Mononuclear cell (primary cell): ENCODE results near the gene NAPA. TPM values are rescaled to one million over a fixed set of nuclear protein-coding genes. Genes with fewer than 3 reads are reported as not detected.

ENCODE experiments used
- H3K27me3 ChIP-seq: 2 replicates; pipeline ENCODE4 v1.6.0; 2011; ENCODE audit warnings: low read length, control low read depth; ENCODE audit not compliant: insufficient read depth
- H3K4me1 ChIP-seq: 2 replicates; pipeline ENCODE4 v1.5.1; 2011; ENCODE audit warnings: mild to moderate bottlenecking, low read length, control low read depth; ENCODE audit not compliant: insufficient read depth
- H3K4me3 ChIP-seq: 2 replicates; pipeline ENCODE4 v1.5.1; 2011; ENCODE audit warnings: mild to moderate bottlenecking, low read length, moderate library complexity
- H3K9me3 ChIP-seq: 2 replicates; pipeline ENCODE4 v1.5.1; 2011; ENCODE audit warnings: low read depth, mild to moderate bottlenecking, control low read depth, low read length
- total RNA-seq: library from RNA; depleted of rRNA; stranded (reverse); fragments of >200 nt; gene quantifications from one replicate; pipeline ENCODE4 v1.2.3, GENCODE V29; 2012

NAPA gene
- total RNA-seq, 1 donor = 71.8 TPM

- Histone ChIP-seq H3K27me3 (no peaks in the 10 kb centered on the region), H3K4me1 (no peaks in the 10 kb centered on the region), H3K9me3 (no peaks in the 10 kb centered on the region), H3K4me3 (no peak overlapping the region)
These were observed 15.5 kb downstream of the NAPA start for GRCh38 chr19:47499371-47499770.

- no peak overlapping the region for H3K4me3 ChIP-seq
- no peaks in the 10 kb centered on the region for H3K27me3 ChIP-seq
- no peaks in the 10 kb centered on the region for H3K9me3 ChIP-seq
- no peaks in the 10 kb centered on the region for H3K4me1 ChIP-seq
These were observed 16.3 kb downstream of the NAPA start for GRCh38 chr19:47498561-47498960.

- no peaks in the 10 kb centered on the region for H3K27me3 ChIP-seq
- no peak overlapping the region for H3K4me3 ChIP-seq
- H3K9me3 ChIP-seq = no peaks in the 10 kb centered on the region
- H3K4me1 ChIP-seq = no peaks in the 10 kb centered on the region
These were observed 16.9 kb downstream of the NAPA start for GRCh38 chr19:47497821-47498520.

- Histone ChIP-seq H3K27me3 (no peaks in the 10 kb centered on the region), H3K4me3 (no peak overlapping the region), H3K4me1 (no peaks in the 10 kb centered on the region), H3K9me3 (no peaks in the 10 kb centered on the region)
These were observed 17.7 kb downstream of the NAPA start for GRCh38 chr19:47497050-47497766.

GRCh38 chr19:47495478-47496372 lies 19.1 kb downstream of the NAPA start:
- H3K27me3 ChIP-seq = no peaks in the 10 kb centered on the region
- H3K9me3 ChIP-seq = no peaks in the 10 kb centered on the region
- no peak overlapping the region for H3K4me3 ChIP-seq
- no peaks in the 10 kb centered on the region for H3K4me1 ChIP-seq

GRCh38 chr19:47494729-47495128 lies 20.1 kb downstream of the NAPA start:
- Histone ChIP-seq H3K9me3 (no peaks in the 10 kb centered on the region), H3K4me3 (no peak overlapping the region), H3K27me3 (no peaks in the 10 kb centered on the region), H3K4me1 (no peaks in the 10 kb centered on the region)

GRCh38 chr19:47494211-47494547 lies 20.7 kb downstream of the NAPA start:
- no peaks in the 10 kb centered on the region for H3K27me3 ChIP-seq
- no peaks in the 10 kb centered on the region for H3K4me1 ChIP-seq
- H3K4me3 ChIP-seq = no peak overlapping the region
- H3K9me3 ChIP-seq = no peaks in the 10 kb centered on the region

GRCh38 chr19:47493378-47494210 lies 21.3 kb downstream of the NAPA start:
- no peak overlapping the region for H3K4me3 ChIP-seq
- no peaks in the 10 kb centered on the region for H3K4me1 ChIP-seq
- H3K9me3 ChIP-seq = no peaks in the 10 kb centered on the region
- H3K27me3 ChIP-seq = no peaks in the 10 kb centered on the region

- Histone ChIP-seq H3K9me3 (no peaks in the 10 kb centered on the region), H3K4me3 (no peak overlapping the region), H3K4me1 (no peaks in the 10 kb centered on the region), H3K27me3 (no peaks in the 10 kb centered on the region)
These were observed 22.1 kb downstream of the NAPA start for GRCh38 chr19:47492571-47493377.

- no peaks in the 10 kb centered on the region for H3K4me1 ChIP-seq
- H3K4me3 ChIP-seq = no peak overlapping the region
- H3K9me3 ChIP-seq = no peaks in the 10 kb centered on the region
- H3K27me3 ChIP-seq = no peaks in the 10 kb centered on the region
These were observed 22.7 kb downstream of the NAPA start for GRCh38 chr19:47492137-47492533.

GRCh38 chr19:47491358-47492136 lies 23.3 kb downstream of the NAPA start:
- no peak overlapping the region for H3K4me3 ChIP-seq
- H3K27me3 ChIP-seq = no peaks in the 10 kb centered on the region

GRCh38 chr19:47490847-47491246 lies 24.0 kb downstream of the NAPA start:
- Histone ChIP-seq H3K4me1 (peaks cover 2% of the 10 kb centered on the region), H3K4me3 (no peak overlapping the region), H3K27me3 (no peaks in the 10 kb centered on the region), H3K9me3 (no peaks in the 10 kb centered on the region)

More at GRCh38 chr19:47491358-47492136, 23.3 kb downstream of the NAPA start:
- Histone ChIP-seq H3K9me3 (no peaks in the 10 kb centered on the region), H3K4me1 (no peaks in the 10 kb centered on the region)

GRCh38 chr19:47490031-47490430 lies 24.8 kb downstream of the NAPA start:
- H3K9me3 ChIP-seq = no peaks in the 10 kb centered on the region
- peaks cover 10% of the 10 kb centered on the region for H3K4me1 ChIP-seq
- H3K4me3 ChIP-seq = no peak overlapping the region

More at GRCh38 chr19:47490031-47490430, 24.8 kb downstream of the NAPA start:
- no peaks in the 10 kb centered on the region for H3K27me3 ChIP-seq
